ENCODE measurements around the gene ACO1.

DNA sequence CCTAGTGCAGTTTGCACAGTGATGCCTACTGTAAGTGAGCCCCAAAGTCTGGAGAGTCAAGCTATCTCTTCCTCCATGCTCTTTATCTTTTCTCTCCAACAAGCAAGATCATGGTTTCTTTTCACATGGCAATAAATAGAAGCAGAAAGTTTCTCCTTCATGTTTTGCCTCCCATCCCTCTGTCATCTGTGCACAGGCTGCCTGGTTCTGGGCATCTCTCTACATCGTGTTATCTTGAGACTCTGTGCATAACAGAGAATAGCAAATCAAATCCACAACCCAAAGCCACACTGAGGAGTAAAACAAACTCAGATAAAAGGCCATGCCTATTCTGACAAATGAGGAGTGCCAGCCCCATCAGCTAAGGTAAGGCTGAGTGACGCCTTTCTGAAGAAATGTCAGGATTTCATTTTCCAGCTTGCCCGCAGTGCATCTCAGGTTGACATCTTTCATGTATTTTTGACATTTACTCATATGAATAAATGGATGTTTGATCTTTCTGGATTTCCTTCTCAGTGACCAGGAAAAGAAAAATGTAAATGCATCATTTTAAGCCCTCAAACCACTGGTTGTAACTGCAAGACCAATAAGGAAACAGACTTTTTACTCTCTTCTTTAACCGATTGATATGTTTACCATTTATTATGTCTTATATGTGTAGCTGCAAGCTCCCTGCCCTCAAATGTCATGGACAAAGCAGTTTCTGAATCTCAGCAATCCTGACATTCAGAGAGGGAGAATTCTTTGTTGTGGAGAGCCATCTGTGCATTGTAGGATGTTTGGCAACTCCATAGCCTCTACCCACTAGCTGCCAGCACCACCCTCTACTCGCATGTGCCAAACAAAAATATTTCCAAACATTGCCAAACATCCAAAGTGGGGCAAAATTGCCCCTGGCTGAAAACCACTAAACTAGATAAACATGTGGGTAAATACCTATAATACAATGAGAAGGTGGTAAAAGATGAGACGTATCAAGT is 49.2 kb upstream of the ACO1 start:
- TF ChIP-seq, protein P1, sequence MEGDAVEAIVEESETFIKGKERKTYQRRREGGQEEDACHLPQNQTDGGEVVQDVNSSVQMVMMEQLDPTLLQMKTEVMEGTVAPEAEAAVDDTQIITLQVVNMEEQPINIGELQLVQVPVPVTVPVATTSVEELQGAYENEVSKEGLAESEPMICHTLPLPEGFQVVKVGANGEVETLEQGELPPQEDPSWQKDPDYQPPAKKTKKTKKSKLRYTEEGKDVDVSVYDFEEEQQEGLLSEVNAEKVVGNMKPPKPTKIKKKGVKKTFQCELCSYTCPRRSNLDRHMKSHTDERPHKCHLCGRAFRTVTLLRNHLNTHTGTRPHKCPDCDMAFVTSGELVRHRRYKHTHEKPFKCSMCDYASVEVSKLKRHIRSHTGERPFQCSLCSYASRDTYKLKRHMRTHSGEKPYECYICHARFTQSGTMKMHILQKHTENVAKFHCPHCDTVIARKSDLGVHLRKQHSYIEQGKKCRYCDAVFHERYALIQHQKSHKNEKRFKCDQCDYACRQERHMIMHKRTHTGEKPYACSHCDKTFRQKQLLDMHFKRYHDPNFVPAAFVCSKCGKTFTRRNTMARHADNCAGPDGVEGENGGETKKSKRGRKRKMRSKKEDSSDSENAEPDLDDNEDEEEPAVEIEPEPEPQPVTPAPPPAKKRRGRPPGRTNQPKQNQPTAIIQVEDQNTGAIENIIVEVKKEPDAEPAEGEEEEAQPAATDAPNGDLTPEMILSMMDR (IDR thresholded peaks at IDR 0.05 in 2 of 3, conservative IDR thresholded peaks at IDR 0.05 in 1 of 3; ENCODE audit: borderline replicate concordance in 1 of 3, insufficient read depth in 1 of 3, low read depth in 2 of 3, low read length in 2 of 3), result no peak
- TF ChIP-seq POLR2A (IDR thresholded peaks at IDR 0.05; ENCODE audit: borderline replicate concordance, extremely low read depth, insufficient read depth, insufficient read length) (no peak), EGR1 (IDR thresholded peaks at IDR 0.05; ENCODE audit: low read depth) (no peak), EZH2phosphoT487 (IDR thresholded peaks at IDR 0.05; ENCODE audit: borderline replicate concordance) (no peak), JUND (IDR thresholded peaks at IDR 0.05) (no peak), TCF7L2 (IDR thresholded peaks at IDR 0.05; ENCODE audit: borderline replicate concordance, extremely low read depth, insufficient read depth, insufficient read length) (no peak), RAD21 (IDR thresholded peaks at IDR 0.05; ENCODE audit: low read depth) (no peak), CEBPB (IDR thresholded peaks at IDR 0.05; ENCODE audit: low read depth) (no peak)
- TF ChIP-seq, protein P2, sequence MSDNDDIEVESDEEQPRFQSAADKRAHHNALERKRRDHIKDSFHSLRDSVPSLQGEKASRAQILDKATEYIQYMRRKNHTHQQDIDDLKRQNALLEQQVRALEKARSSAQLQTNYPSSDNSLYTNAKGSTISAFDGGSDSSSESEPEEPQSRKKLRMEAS (IDR thresholded peaks at IDR 0.05), result no peak
